Embryonic facial prominence (tissue), 1 donor: ENCODE measurements around the gene HLCS.

Source experiments
- DNase-seq: peaks from one replicate; pipeline ENCODE4 v3.0.0-alpha.2; 2016; ENCODE audit errors: extremely low spot score

HLCS gene

GRCh38 chr21:36811762-36812161 is 154.7 kb downstream of the HLCS start:
- no peak for DNase-seq

GRCh38 chr21:36810443-36810842 is 156.0 kb downstream of the HLCS start:
- DNase-seq, result no peak

GRCh38 chr21:36807422-36807928 is 159.0 kb downstream of the HLCS start:
- no peak for DNase-seq

GRCh38 chr21:36806103-36806502 is 160.4 kb downstream of the HLCS start:
- no peak for DNase-seq

- DNase-seq, result no peak
Observed at GRCh38 chr21:36804874-36805611, 161.4 kb downstream of the HLCS start.

GRCh38 chr21:36803816-36804439 is 162.5 kb downstream of the HLCS start:
- no peak for DNase-seq

GRCh38 chr21:36803051-36803645 is 163.3 kb downstream of the HLCS start:
- no peak for DNase-seq

GRCh38 chr21:36800734-36801133 is 165.7 kb downstream of the HLCS start:
- no peak for DNase-seq

GRCh38 chr21:36799869-36800268 is 166.6 kb downstream of the HLCS start:
- DNase-seq, result no peak

- no peak for DNase-seq
Observed at GRCh38 chr21:36798491-36798890, 168.0 kb downstream of the HLCS start.

GRCh38 chr21:36796070-36796469 is 170.4 kb downstream of the HLCS start:
- no peak for DNase-seq

GRCh38 chr21:36792505-36792967 is 173.9 kb downstream of the HLCS start:
- DNase-seq, result no peak

- DNase-seq, result no peak
Observed at GRCh38 chr21:36791695-36792470, 174.6 kb downstream of the HLCS start.

- no peak for DNase-seq
Observed at GRCh38 chr21:36791180-36791579, 175.3 kb downstream of the HLCS start.

- DNase-seq, result no peak
Observed at GRCh38 chr21:36790616-36791015, 175.9 kb downstream of the HLCS start.

GRCh38 chr21:36788120-36788638 is 178.3 kb downstream of the HLCS start:
- DNase-seq, result no peak

GRCh38 chr21:36786186-36786585 is 180.3 kb downstream of the HLCS start:
- no peak for DNase-seq

- DNase-seq, result no peak
Observed at GRCh38 chr21:36785615-36786014, 180.9 kb downstream of the HLCS start.

- no peak for DNase-seq
Observed at GRCh38 chr21:36784947-36785346, 181.5 kb downstream of the HLCS start.

- DNase-seq, result no peak
Observed at GRCh38 chr21:36783612-36784374, 182.7 kb downstream of the HLCS start.

- DNase-seq, result no peak
Observed at GRCh38 chr21:36780861-36781260, 185.6 kb downstream of the HLCS start.
